MM.1S (cell line): Measurements from ENCODE around the gene CHPF2.

ENCODE experiments used
- DNase-seq: peaks from one replicate; pipeline ENCODE4 v3.0.0-alpha.2; 2015
- H2AFZ ChIP-seq: fragments of 300-600 bp; sonication (generic); 2 replicates; pipeline ENCODE4 v1.6.0; 2016; ENCODE audit warnings: antibody characterized with exemption, low read length
- H3F3A ChIP-seq: fragments of 300-600 bp; sonication (generic); 2 replicates; pipeline ENCODE4 v1.6.1; 2016; ENCODE audit warnings: mild to moderate bottlenecking, antibody characterized with exemption, low read length, moderate library complexity, mixed read lengths; ENCODE audit not compliant: insufficient read depth
- H3K27ac ChIP-seq: fragments of 300-600 bp; sonication (generic); 2 replicates; pipeline ENCODE4 v1.5.1; 2016; ENCODE audit warnings: mild to moderate bottlenecking, low read length
- H3K27me3 ChIP-seq: fragments of 300-600 bp; sonication (generic); replicated peaks from 2 replicates; pipeline ENCODE4 v1.6.0; 2016; ENCODE audit warnings: low read length; ENCODE audit not compliant: insufficient read depth
- H3K36me3 ChIP-seq: fragments of 300-600 bp; sonication (generic); replicated peaks from 2 replicates; pipeline ENCODE4 v1.6.1; 2016; ENCODE audit warnings: mild to moderate bottlenecking, low read length, mixed read lengths; ENCODE audit not compliant: insufficient read depth
- H3K4me1 ChIP-seq: fragments of 300-600 bp; sonication (generic); 2 replicates; pipeline ENCODE4 v1.6.1; 2016; ENCODE audit warnings: low read length, mixed read lengths
- H3K4me2 ChIP-seq: fragments of 300-600 bp; sonication (generic); 2 replicates; pipeline ENCODE4 v1.6.0; 2016; ENCODE audit warnings: low read depth, low read length
- H3K4me3 ChIP-seq: fragments of 300-600 bp; sonication (generic); 2 replicates; pipeline ENCODE4 v1.5.1; 2016; ENCODE audit warnings: low read length, mixed read lengths
- H3K79me2 ChIP-seq: fragments of 300-600 bp; sonication (generic); 2 replicates; pipeline ENCODE4 v1.6.1; 2016; ENCODE audit warnings: mixed run types, low read length, mixed read lengths
- H3K9ac ChIP-seq: fragments of 300-600 bp; sonication (generic); 2 replicates; pipeline ENCODE4 v1.6.1; 2016; ENCODE audit warnings: low read length, mixed read lengths
- H3K9me2 ChIP-seq: fragments of 300-600 bp; sonication (generic); replicated peaks from 2 replicates; pipeline ENCODE4 v1.6.1; 2016; ENCODE audit warnings: mild to moderate bottlenecking, low read length, mixed read lengths; ENCODE audit not compliant: insufficient read depth
- H3K9me3 ChIP-seq: fragments of 300-600 bp; sonication (generic); replicated peaks from 2 replicates; pipeline ENCODE4 v1.6.1; 2016; ENCODE audit warnings: mild to moderate bottlenecking, low read length, mixed read lengths; ENCODE audit not compliant: insufficient read depth
- H4K20me1 ChIP-seq: fragments of 300-600 bp; sonication (generic); 2 replicates; pipeline ENCODE4 v1.6.1; 2016; ENCODE audit warnings: mild to moderate bottlenecking, low read length, moderate library complexity, mixed read lengths; ENCODE audit not compliant: insufficient read depth
- EZH2 ChIP-seq: fragments of 300-600 bp; sonication (generic); optimal IDR thresholded peaks from 2 replicates; pipeline ENCODE3; 2017; ENCODE audit warnings: low read depth, mild to moderate bottlenecking, antibody characterized with exemption, low read length, mixed read lengths
- EZH2phosphoT487 ChIP-seq: fragments of 300-600 bp; sonication (generic); IDR thresholded peaks from 2 replicates; pipeline ENCODE4 v1.6.1; 2018; ENCODE audit warnings: antibody characterized with exemption, low read length
- TF ChIP-seq, protein P1 (sequence below): fragments of 300-600 bp; sonication (generic); IDR thresholded peaks from 2 replicates; pipeline ENCODE4 v1.5.1; 2016; ENCODE audit warnings: antibody characterized with exemption, low read length, mixed read lengths

The CHPF2 gene

DNA sequence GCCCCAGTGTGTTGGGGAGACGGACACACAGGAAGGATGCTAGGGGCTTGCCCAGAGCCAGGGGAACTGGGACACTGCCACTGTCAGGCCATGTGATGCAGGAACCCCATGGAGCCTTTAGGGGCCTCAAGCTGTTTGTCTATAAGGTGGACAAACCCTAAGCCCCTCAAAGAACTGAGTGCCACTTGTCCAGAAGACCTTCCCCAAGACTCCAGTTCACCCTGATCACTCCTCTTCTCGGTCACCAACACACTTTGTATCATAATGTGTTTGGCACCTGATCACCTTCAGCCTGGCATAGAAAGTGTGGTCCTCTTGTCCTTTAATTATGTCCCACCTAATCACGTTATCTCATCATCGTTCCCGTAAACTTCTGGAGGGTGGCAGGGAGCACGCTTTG lies 22.7 kb upstream of the CHPF2 start:
- Histone ChIP-seq H3K9ac (no peak overlapping the region), H3K4me2 (no peak overlapping the region), H3K9me2 (no peaks in the 10 kb centered on the region), H3K9me3 (no peaks in the 10 kb centered on the region), H2AFZ (no peak overlapping the region), H4K20me1 (no peaks in the 10 kb centered on the region), H3F3A (no peaks in the 10 kb centered on the region), H3K27me3 (peaks cover 30% of the 10 kb centered on the region), H3K36me3 (0 out of 2 replicates have a peak, but pooled peaks cover 5% of the 10 kb centered on the region), H3K79me2 (no peaks in the 10 kb centered on the region), H3K4me3 (no peak overlapping the region), H3K27ac (no peak overlapping the region), H3K4me1 (no peaks in the 10 kb centered on the region)
- TF ChIP-seq EZH2 = no peak
- no peak for DNase-seq

DNA sequence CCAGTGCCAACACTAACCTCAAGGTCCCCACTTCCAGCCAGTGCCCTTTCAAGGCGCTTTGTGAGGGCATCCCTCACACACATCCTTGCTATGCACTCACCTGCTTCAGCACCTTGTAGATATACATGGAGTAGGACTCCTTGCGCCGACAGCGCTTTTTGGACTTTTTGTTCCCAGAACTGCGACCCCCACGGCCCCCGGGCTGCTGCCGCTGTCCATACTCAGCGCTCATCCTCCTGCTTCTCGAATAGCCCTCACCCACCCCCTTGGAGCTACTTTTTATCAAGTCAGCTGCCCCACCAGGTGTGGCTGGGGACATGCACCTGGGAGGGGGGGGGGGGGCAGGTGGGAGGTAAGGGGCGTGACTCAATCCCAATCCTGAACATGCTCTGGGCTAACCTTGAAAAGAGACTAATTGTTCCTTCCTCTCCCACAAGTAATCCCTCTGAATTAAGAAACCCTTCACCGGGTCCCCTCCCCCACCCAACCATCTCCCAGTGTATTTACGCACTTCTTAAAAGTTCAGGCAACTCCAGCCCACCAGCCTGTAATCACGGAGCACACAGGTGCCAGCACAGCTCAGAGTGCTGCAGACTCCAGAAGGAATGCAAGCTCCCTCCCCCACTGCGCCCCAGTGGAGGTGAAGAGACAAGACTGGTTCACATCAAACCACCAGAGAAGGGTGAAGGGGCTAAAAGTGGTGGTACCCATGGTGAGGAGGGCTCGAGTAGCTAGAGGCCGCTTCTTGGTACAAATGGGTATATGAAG lies 22.0 kb upstream of the CHPF2 start, which contains the start of gene H2BK1:
Gene H2BK1, minus strand, starts transcription at position 402 of the 768 bp plus-strand sequence. Its CDS starts 170 bp downstream, at position 232.
- no peak within 1 kb of the TSS for H2AFZ ChIP-seq
- no peaks in the 10 kb centered on the region for H3K9me3 ChIP-seq
- no peak within 1 kb of the TSS for H3K9ac ChIP-seq
- no peak within 1 kb of the TSS for H3K27ac ChIP-seq
- H4K20me1 ChIP-seq = no peaks in the 10 kb centered on the region
- TF ChIP-seq EZH2phosphoT487 = no peak
- no peak for TF ChIP-seq EZH2
- TF ChIP-seq, protein P1, sequence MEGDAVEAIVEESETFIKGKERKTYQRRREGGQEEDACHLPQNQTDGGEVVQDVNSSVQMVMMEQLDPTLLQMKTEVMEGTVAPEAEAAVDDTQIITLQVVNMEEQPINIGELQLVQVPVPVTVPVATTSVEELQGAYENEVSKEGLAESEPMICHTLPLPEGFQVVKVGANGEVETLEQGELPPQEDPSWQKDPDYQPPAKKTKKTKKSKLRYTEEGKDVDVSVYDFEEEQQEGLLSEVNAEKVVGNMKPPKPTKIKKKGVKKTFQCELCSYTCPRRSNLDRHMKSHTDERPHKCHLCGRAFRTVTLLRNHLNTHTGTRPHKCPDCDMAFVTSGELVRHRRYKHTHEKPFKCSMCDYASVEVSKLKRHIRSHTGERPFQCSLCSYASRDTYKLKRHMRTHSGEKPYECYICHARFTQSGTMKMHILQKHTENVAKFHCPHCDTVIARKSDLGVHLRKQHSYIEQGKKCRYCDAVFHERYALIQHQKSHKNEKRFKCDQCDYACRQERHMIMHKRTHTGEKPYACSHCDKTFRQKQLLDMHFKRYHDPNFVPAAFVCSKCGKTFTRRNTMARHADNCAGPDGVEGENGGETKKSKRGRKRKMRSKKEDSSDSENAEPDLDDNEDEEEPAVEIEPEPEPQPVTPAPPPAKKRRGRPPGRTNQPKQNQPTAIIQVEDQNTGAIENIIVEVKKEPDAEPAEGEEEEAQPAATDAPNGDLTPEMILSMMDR = no peak
- H3K36me3 ChIP-seq = 0 out of 2 replicates have a peak, but pooled peaks cover 11% of the 10 kb centered on the region
- no peaks in the 10 kb centered on the region for H3K79me2 ChIP-seq
- no peak for DNase-seq
- H3K27me3 ChIP-seq = peaks cover 23% of the 10 kb centered on the region
- no peak within 1 kb of the TSS for H3K4me2 ChIP-seq
- no peaks in the 10 kb centered on the region for H3F3A ChIP-seq
- H3K4me1 ChIP-seq = no peaks in the 10 kb centered on the region
- H3K9me2 ChIP-seq = no peaks in the 10 kb centered on the region
- H3K4me3 ChIP-seq = no peak within 1 kb of the TSS

DNA sequence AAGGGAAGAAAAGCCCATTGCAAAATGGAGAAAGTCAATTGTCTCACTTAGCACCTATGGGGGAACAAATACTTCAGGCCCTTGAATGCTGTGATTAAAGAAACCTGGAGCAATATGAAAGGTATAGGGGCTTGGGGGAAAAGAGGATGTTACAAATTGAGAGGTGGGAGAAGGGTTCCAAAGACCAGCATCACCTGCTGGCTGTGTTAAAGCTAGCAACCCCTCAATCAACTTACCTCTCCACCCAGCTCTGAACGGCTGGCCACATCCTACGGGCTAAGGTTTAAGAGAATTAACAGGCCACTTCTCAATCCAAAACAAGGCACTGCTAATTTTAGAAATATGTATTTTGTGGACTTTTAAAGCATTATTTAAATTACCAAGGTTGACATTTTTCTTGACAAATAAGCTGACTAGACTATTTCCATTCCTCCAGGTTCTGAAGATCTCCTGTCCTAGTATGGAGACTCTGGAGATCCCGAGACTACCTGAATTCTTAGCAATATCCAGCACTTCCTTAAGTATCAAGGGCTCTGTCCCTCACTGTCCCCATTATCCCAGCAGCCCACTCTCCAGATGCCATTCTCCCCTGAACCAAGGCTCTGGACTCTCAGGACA lies 21.0 kb upstream of the CHPF2 start:
- DNase-seq = no peak
- Histone ChIP-seq H3K27me3 (peaks cover 13% of the 10 kb centered on the region), H3K36me3 (peaks cover 17% of the 10 kb centered on the region; the same call in 1 of the 2 replicates), H3K27ac (no peak overlapping the region), H2AFZ (no peak overlapping the region), H4K20me1 (no peaks in the 10 kb centered on the region), H3K4me3 (no peak overlapping the region), H3K4me2 (no peak overlapping the region), H3K4me1 (no peaks in the 10 kb centered on the region), H3K79me2 (no peaks in the 10 kb centered on the region), H3K9me3 (no peaks in the 10 kb centered on the region), H3K9ac (no peak overlapping the region), H3K9me2 (no peaks in the 10 kb centered on the region), H3F3A (no peaks in the 10 kb centered on the region)
- TF ChIP-seq, protein P1 = no peak
- TF ChIP-seq EZH2phosphoT487 = no peak
- TF ChIP-seq EZH2 = no peak
